ENCODE measurements around the gene HOXA6. TPM values are rescaled to one million over a fixed set of nuclear protein-coding genes. Genes with fewer than 3 reads are reported as not detected.

Gene HOXA6
- total and polyA plus RNA-seq, 9 of the 15 experiments (the other 6 are each of a cell fraction or from before 2014, with no cell fraction given): not detected

GRCh38 chr7:27173511-27173955 is 26.0 kb upstream of the HOXA6 start:
- CTCF ChIA-PET (ENCODE audit: low intra/inter-chr PET ratio): no interaction called here
- in situ Hi-C loops (cut with MboI): loop anchor here (25.0 kb wide), 3 partner anchors 661 to 1286 kb away; no protein-coding TSS in a partner anchor
- Histone ChIP-seq H3K9me3 (replicated peaks; ENCODE audit: control insufficient read depth, insufficient read depth, low read depth, low read length) (no peaks in the 10 kb centered on the region), H4K20me1 (replicated peaks; ENCODE audit: control insufficient read depth, insufficient read depth, low read length) (no peaks in the 10 kb centered on the region), H3K27me3 (ENCODE audit: control insufficient read depth in 2 of 2, insufficient read depth in 2 of 2, low read length in 2 of 2) (peaks cover 27 to 70% of the 10 kb centered on the region in 2 experiments), H3K4me1 (replicated peaks in 1 of 2; ENCODE audit: control insufficient read depth in 2 of 2, insufficient read depth in 2 of 2, low read length in 2 of 2) (peaks cover 0 to 3% of the 10 kb centered on the region in 2 experiments; a peak in 1 of 5 replicates), H3K4me2 (ENCODE audit: insufficient read depth, low read length) (no peak overlapping the region), H3K9me1 (ENCODE audit: control insufficient read depth, insufficient read depth, low read length) (no peaks in the 10 kb centered on the region), H3K36me3 (ENCODE audit: control insufficient read depth, insufficient read depth, low read length) (no peaks in the 10 kb centered on the region), H3K79me2 (ENCODE audit: control insufficient read depth, insufficient read depth, low read length) (no peaks in the 10 kb centered on the region), H3K9ac (ENCODE audit: insufficient read depth in 1 of 2, low read depth in 2 of 2, low read length in 2 of 2) (no peak overlapping the region), H2AFZ (ENCODE audit: low read depth, low read length) (no peak overlapping the region), H3K27ac (ENCODE audit: extremely low read depth, low read depth, low read length) (no peak overlapping the region), H3K4me3 (no peak overlapping the region)
- POLR2A ChIA-PET: no interaction called here
- TF ChIP-seq MAFG (tag; conservative IDR thresholded peaks at IDR 0.05) (no peak), NFIC (IDR thresholded peaks at IDR 0.05) (no peak), NCOA2 (IDR thresholded peaks at IDR 0.05; ENCODE audit: partially characterized antibody in 2 of 2) (no peak), CREB1 (IDR thresholded peaks at IDR 0.05) (no peak), CREB1 (CRISPR knock-in tag; IDR thresholded peaks at IDR 0.05) (no peak), CCNT2 (IDR thresholded peaks at IDR 0.05; ENCODE audit: borderline replicate concordance, extremely low read depth, insufficient read length, low read depth, low read length) (no peak), CHD4 (IDR thresholded peaks at IDR 0.05; ENCODE audit: insufficient read depth, insufficient replicate concordance, low read depth, low read length, poor library complexity, severe bottlenecking) (no peak), RBM34 (IDR thresholded peaks at IDR 0.05; ENCODE audit: borderline replicate concordance, insufficient read depth, low read length) (no peak), DIDO1 (tag; IDR thresholded peaks at IDR 0.05; ENCODE audit: low read depth) (no peak), ZNF184 (CRISPR knock-in tag; IDR thresholded peaks at IDR 0.05) (no peak), RREB1 (CRISPR knock-in tag; IDR thresholded peaks at IDR 0.05) (no peak)
- TF ChIP-seq, protein P1, sequence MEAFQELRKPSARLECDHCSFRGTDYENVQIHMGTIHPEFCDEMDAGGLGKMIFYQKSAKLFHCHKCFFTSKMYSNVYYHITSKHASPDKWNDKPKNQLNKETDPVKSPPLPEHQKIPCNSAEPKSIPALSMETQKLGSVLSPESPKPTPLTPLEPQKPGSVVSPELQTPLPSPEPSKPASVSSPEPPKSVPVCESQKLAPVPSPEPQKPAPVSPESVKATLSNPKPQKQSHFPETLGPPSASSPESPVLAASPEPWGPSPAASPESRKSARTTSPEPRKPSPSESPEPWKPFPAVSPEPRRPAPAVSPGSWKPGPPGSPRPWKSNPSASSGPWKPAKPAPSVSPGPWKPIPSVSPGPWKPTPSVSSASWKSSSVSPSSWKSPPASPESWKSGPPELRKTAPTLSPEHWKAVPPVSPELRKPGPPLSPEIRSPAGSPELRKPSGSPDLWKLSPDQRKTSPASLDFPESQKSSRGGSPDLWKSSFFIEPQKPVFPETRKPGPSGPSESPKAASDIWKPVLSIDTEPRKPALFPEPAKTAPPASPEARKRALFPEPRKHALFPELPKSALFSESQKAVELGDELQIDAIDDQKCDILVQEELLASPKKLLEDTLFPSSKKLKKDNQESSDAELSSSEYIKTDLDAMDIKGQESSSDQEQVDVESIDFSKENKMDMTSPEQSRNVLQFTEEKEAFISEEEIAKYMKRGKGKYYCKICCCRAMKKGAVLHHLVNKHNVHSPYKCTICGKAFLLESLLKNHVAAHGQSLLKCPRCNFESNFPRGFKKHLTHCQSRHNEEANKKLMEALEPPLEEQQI (IDR thresholded peaks at IDR 0.05): no peak
- TF ChIP-seq, protein P2, sequence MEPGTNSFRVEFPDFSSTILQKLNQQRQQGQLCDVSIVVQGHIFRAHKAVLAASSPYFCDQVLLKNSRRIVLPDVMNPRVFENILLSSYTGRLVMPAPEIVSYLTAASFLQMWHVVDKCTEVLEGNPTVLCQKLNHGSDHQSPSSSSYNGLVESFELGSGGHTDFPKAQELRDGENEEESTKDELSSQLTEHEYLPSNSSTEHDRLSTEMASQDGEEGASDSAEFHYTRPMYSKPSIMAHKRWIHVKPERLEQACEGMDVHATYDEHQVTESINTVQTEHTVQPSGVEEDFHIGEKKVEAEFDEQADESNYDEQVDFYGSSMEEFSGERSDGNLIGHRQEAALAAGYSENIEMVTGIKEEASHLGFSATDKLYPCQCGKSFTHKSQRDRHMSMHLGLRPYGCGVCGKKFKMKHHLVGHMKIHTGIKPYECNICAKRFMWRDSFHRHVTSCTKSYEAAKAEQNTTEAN (CRISPR knock-in tag; IDR thresholded peaks at IDR 0.05): no peak
- intact Hi-C loops (cut with micrococcal nuclease): no loop called here
- FAIRE-seq: no peak
- DNase-seq (ENCODE audit: extremely low read depth in 1 of 4, low spot score in 3 of 4): no peak
- no peak for ATAC-seq
- no TSS peak for BruUV-seq (replicated peaks)
- 75% methylated on average over 27 of the region's 59 CpGs for WGBS (ENCODE audit: insufficient coverage, low coverage, missing lambda C conversion rate)
